ENCODE results near the gene SH3GLB2.

SH3GLB2 gene

GRCh38 chr9:129028192-129028966 is at the start of gene SH3GLB2:
Gene SH3GLB2 (minus strand): TSS chr9:129028331. CDS start chr9:129028154, 177 bp downstream.
- DNase-seq = peak; percentile 74

- DNase-seq = no peak
These were observed 49.1 kb upstream of the SH3GLB2 start for GRCh38 chr9:129077236-129077635.

- no peak for DNase-seq
These were observed 48.5 kb upstream of the SH3GLB2 start for GRCh38 chr9:129076640-129077037.

GRCh38 chr9:129075996-129076639 is 48.0 kb upstream of the SH3GLB2 start:
- DNase-seq = no peak

GRCh38 chr9:129074106-129074505 is 46.0 kb upstream of the SH3GLB2 start:
- no peak for DNase-seq

- DNase-seq = no peak
These were observed 45.3 kb upstream of the SH3GLB2 start for GRCh38 chr9:129073404-129073803.

GRCh38 chr9:129072171-129072570 is 44.0 kb upstream of the SH3GLB2 start:
- no peak for DNase-seq

- DNase-seq = no peak
These were observed 43.5 kb upstream of the SH3GLB2 start for GRCh38 chr9:129071526-129072126.

GRCh38 chr9:129070696-129071525 is 42.8 kb upstream of the SH3GLB2 start:
- no peak for DNase-seq

- no peak for DNase-seq
These were observed 41.9 kb upstream of the SH3GLB2 start for GRCh38 chr9:129069862-129070641.

- peak; percentile 11 for DNase-seq
These were observed 41.1 kb upstream of the SH3GLB2 start for GRCh38 chr9:129068990-129069861.

- no peak for DNase-seq
These were observed 40.0 kb upstream of the SH3GLB2 start for GRCh38 chr9:129068110-129068509.

- DNase-seq = no peak
These were observed 36.4 kb upstream of the SH3GLB2 start for GRCh38 chr9:129064499-129064908.

GRCh38 chr9:129063061-129063460 is 34.9 kb upstream of the SH3GLB2 start:
- no peak for DNase-seq

- no peak for DNase-seq
These were observed 32.9 kb upstream of the SH3GLB2 start for GRCh38 chr9:129060991-129061390.

- DNase-seq = no peak
These were observed 32.0 kb upstream of the SH3GLB2 start for GRCh38 chr9:129059796-129060785.

GRCh38 chr9:129058965-129059795 is 31.0 kb upstream of the SH3GLB2 start:
- no peak for DNase-seq

- DNase-seq = no peak
These were observed 26.2 kb upstream of the SH3GLB2 start for GRCh38 chr9:129054163-129054851.
